ENCODE data around the gene KCNH4. TPM values are rescaled to one million over a fixed set of nuclear protein-coding genes. Genes with fewer than 3 reads are reported as not detected.

Gene KCNH4
- total RNA-seq, 1 donor from 2014 or later, result not detected

DNA sequence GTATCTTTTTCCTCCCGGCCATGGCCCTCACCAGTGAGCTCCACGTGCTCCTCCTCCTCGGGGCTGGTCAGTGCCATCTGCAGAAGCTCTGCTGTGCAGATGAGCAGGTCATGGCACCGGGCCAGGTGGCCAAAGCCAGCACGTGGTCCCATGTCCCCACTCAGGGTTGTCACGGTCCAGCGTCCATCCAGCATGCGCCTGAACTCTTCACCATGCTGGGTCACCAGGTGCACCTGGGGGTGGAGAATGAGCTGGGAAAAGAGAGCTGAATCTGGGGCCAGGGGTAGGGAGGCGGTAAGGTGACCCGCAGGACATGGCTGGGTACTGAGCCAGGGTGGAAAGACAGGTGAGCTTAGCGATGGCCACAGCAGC, 69.7 kb downstream of the KCNH4 start:
- H3K27me3 Mint-ChIP-seq (ENCODE audit: low read depth), result no peaks in the 10 kb centered on the region
- H3K36me3 Mint-ChIP-seq (ENCODE audit: low read depth), result peaks cover 9% of the 10 kb centered on the region
- TF ChIP-seq, protein P1, sequence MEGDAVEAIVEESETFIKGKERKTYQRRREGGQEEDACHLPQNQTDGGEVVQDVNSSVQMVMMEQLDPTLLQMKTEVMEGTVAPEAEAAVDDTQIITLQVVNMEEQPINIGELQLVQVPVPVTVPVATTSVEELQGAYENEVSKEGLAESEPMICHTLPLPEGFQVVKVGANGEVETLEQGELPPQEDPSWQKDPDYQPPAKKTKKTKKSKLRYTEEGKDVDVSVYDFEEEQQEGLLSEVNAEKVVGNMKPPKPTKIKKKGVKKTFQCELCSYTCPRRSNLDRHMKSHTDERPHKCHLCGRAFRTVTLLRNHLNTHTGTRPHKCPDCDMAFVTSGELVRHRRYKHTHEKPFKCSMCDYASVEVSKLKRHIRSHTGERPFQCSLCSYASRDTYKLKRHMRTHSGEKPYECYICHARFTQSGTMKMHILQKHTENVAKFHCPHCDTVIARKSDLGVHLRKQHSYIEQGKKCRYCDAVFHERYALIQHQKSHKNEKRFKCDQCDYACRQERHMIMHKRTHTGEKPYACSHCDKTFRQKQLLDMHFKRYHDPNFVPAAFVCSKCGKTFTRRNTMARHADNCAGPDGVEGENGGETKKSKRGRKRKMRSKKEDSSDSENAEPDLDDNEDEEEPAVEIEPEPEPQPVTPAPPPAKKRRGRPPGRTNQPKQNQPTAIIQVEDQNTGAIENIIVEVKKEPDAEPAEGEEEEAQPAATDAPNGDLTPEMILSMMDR (IDR thresholded peaks at IDR 0.05), result no peak
- no peak overlapping the region for H3K27ac Mint-ChIP-seq (ENCODE audit: unreplicated experiment)
- no peaks in the 10 kb centered on the region for H3K9me3 Mint-ChIP-seq (ENCODE audit: low read depth)
- H3K4me3 Mint-ChIP-seq (ENCODE audit: unreplicated experiment), result no peak overlapping the region
- peaks cover 10% of the 10 kb centered on the region for H3K4me1 Mint-ChIP-seq (ENCODE audit: low read depth)
- no peak for DNase-seq (ENCODE audit: low spot score)

- H3K4me1 Mint-ChIP-seq (ENCODE audit: low read depth), result peaks cover 10% of the 10 kb centered on the region
- H3K27me3 Mint-ChIP-seq (ENCODE audit: low read depth), result peaks cover 3% of the 10 kb centered on the region
- no peak for DNase-seq (ENCODE audit: low spot score)
- H3K4me3 Mint-ChIP-seq (ENCODE audit: unreplicated experiment), result no peak overlapping the region
- H3K9me3 Mint-ChIP-seq (ENCODE audit: low read depth), result no peaks in the 10 kb centered on the region
- TF ChIP-seq, protein P1 (IDR thresholded peaks at IDR 0.05), result no peak
- peaks cover 8% of the 10 kb centered on the region for H3K36me3 Mint-ChIP-seq (ENCODE audit: low read depth)
- H3K27ac Mint-ChIP-seq (ENCODE audit: unreplicated experiment), result no peak overlapping the region
Measured at GRCh38 chr17:42110301-42111264, 70.4 kb downstream of the KCNH4 start.

GRCh38 chr17:42109086-42109485, 71.9 kb downstream of the KCNH4 start:
- Mint-ChIP-seq H3K36me3 (ENCODE audit: low read depth) (peaks cover 2% of the 10 kb centered on the region), H3K4me1 (ENCODE audit: low read depth) (peaks cover 10% of the 10 kb centered on the region), H3K27ac (ENCODE audit: unreplicated experiment) (no peak overlapping the region), H3K9me3 (ENCODE audit: low read depth) (no peaks in the 10 kb centered on the region), H3K4me3 (ENCODE audit: unreplicated experiment) (no peak overlapping the region), H3K27me3 (ENCODE audit: low read depth) (peaks cover 3% of the 10 kb centered on the region)
- TF ChIP-seq, protein P1 (IDR thresholded peaks at IDR 0.05), result no peak
- DNase-seq (ENCODE audit: low spot score), result no peak

DNA sequence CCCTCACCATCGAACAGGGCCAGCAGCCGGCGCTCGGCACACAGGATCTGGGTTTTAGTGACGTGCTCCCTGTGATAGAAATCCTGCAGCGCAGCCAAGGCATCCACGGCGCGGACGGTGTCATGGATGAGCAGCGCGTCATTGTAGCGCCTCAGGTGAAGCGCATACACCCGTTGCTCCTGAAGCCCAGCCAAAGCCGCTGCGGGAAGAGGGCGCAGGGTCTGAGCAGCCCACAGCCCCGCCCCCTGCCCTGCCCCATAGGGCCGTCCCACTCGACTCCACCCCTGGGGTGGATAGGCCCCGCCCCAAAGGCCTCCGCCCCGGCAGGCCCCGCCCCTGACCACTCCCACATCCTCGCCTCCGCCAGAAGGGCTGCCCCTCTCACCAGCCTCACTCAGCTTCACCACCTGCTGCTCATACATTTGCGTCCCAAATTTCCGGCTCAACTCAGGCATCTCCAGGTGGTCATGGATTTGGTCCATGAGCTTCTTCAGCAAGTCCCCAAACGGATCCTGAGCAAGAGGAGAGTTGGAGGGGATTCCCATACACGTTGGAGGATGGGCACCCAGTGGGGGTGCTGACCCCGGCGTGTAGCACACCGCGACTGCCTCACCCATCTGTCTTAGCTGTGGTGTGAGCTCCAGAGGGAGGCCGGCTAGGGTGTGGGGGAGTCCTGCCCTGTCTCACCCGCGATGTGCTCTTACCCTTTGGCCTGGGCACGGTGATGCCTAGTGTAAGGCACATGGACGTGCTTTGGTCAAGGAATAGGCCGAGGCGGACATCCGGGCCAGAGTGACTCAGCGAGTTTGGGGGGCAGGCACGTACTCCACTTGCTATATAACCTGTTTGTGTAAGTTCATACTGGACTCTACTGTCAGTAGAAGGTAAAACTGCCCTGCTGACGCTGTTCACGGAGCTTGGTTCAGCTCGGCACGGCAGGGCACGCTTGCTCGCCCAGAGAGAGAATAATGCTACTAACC, 73.1 kb downstream of the KCNH4 start:
- H3K27ac Mint-ChIP-seq (ENCODE audit: unreplicated experiment), result no peak overlapping the region
- TF ChIP-seq, protein P1 (IDR thresholded peaks at IDR 0.05), result no peak
- peaks cover 10% of the 10 kb centered on the region for H3K4me1 Mint-ChIP-seq (ENCODE audit: low read depth)
- peaks cover 3% of the 10 kb centered on the region for H3K27me3 Mint-ChIP-seq (ENCODE audit: low read depth)
- peak overlapping the region; percentile 50 for H3K4me3 Mint-ChIP-seq (ENCODE audit: unreplicated experiment)
- DNase-seq (ENCODE audit: low spot score), result no peak
- H3K36me3 Mint-ChIP-seq (ENCODE audit: low read depth), result no peaks in the 10 kb centered on the region
- no peaks in the 10 kb centered on the region for H3K9me3 Mint-ChIP-seq (ENCODE audit: low read depth)

- Mint-ChIP-seq H3K27ac (ENCODE audit: unreplicated experiment) (no peak overlapping the region), H3K27me3 (ENCODE audit: low read depth) (peaks cover 3% of the 10 kb centered on the region), H3K9me3 (ENCODE audit: low read depth) (no peaks in the 10 kb centered on the region), H3K4me3 (ENCODE audit: unreplicated experiment) (no peak overlapping the region), H3K36me3 (ENCODE audit: low read depth) (no peaks in the 10 kb centered on the region), H3K4me1 (ENCODE audit: low read depth) (peaks cover 8% of the 10 kb centered on the region)
- DNase-seq (ENCODE audit: low spot score), result no peak
- TF ChIP-seq, protein P1 (IDR thresholded peaks at IDR 0.05), result no peak
Measured at GRCh38 chr17:42107124-42107523, 73.8 kb downstream of the KCNH4 start.
